Articular chondrocyte of knee joint (primary cell): Measurements from ENCODE around the gene PPP1CA. TPM values are rescaled to one million over a fixed set of nuclear protein-coding genes. Genes with fewer than 3 reads are reported as not detected.

ENCODE experiments used
- small RNA-seq: library from RNA; depleted of rRNA; stranded (forward); fragments of <200 nt; gene quantifications from one replicate; pipeline ENCODE3, GENCODE V24; 2012
- total RNA-seq: library from RNA; depleted of rRNA; stranded (reverse); fragments of >200 nt; gene quantifications from 2 replicates; pipeline ENCODE4 v1.2.3, GENCODE V29; 2012

Gene PPP1CA
- 131 and 138 TPM in 2 replicates for total RNA-seq

DNA sequence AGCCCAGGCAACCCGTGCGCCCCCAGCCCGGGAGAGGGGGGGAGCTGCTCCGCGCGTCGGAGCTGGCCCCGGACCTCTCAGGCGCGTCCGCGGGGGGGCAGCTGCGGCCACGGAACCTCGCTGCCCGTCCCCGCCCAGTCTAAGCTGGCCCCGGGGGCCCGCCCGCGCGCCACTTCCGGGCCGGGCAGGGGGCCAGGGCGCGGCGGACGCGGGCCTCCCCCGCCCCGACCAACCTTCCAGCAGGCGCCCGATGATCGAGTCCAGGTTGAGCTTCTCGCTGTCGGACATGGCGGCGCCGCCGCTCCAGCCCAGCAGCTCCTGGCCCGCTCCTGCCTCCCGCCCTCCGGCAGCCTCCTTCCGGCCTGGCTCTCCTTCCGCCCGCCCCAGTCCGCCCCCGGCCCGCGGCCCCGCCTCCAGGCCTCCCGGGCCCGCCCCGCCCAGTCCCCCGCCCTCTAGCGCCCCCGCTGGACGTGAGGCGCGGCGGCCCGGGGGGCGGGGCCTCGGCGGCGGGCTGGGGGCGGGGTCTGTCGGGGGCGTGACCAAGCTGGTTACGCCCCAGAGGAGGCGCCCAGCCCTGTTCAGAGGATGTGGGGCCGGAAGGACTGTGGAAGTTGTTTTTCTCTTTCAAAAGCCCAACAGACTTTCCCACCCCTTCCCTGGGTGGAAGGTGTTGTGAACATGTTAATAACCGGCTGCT lies at the start of gene PPP1CA:
Gene PPP1CA (minus strand): TSS at position 364 of the 697 bp plus-strand sequence. CDS start 76 bp downstream, at position 288.

DNA sequence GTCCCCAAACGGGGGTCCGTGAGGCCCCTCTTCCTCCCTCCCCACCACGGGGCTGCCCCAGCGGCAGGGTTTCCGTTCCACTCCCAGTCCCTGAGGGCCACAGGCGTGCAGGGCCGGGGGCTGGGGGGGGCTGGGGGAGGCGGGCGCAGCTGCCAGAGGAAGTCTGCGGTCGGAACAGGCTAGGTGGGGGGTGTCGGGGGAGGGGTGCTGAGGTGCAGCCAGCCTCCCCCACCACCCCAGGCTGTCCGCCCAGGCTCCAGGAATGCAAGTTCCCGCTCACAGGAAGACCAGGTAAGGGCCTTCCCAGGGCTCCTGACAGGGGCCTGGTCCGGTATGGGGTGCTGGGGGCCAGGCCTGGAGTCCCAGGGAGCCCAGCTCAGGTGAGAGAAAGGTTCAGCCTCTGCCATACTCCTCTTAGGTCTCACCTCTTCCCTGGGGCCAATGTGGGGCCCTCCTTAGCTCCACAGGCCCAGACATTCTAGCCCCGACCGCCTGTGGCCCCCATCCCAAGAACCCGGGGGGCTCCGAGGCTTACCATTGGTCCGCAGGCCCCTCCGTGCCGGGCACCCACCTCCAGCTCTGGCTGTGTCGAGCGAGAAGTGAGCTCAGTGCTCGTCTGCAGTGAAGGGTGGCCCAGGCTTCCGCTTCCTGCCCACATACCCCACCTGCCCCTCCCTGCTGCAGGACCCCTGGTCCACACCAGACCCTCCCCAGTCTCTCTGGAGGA lies 35.6 kb upstream of the PPP1CA start, which contains the start of gene PTPRCAP:
Gene PTPRCAP (minus strand): TSS at position 601 of the 727 bp plus-strand sequence. CDS start 63 bp downstream, at position 538.

DNA sequence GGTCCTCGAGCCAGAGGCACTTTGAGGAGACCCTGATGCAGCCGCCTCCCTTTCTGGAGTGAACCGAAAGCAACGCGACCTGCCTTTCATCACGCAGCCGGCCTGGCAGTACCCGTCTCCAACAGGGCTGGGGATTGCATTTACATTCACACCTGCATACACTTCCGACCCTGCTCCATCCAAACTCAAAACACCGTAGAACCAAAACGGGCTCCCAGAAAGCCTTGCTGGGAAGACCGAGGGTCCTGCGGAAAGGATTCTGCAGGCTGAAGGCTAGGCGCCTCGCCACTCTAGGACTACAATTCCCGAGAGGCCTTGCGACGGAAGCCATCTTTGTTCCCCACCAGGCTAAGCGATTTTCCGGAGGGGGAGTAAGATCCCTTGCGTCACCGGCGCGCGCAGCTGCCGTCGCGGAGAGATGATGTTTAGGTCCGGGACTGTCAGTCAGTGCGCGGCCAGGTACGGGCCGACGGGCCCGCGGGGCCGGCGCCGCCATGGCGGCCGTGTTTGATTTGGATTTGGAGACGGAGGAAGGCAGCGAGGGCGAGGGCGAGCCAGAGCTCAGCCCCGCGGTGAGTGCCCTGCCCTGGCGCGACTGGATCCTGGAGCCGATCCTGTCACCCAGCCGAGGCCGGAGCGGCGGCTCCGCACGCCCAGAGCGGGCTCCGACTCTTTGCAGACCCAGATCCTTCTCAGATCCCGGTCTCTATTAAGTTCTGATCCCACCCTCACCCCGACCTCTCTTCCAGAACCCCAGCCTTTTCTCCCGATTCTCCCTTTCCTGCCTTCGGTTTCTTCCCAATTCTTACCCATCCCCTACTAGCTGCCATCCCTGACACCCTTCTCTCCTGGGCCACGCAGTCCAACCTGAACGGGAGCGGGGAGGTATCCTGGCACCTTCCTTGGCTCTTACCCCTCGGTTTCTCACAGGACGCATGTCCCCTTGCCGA lies 26.7 kb upstream of the PPP1CA start, which contains the start of gene RPS6KB2:
Gene RPS6KB2 (plus strand): TSS at position 443 of the 950 bp plus-strand sequence. CDS start 52 bp downstream, at position 495.

GRCh38 chr11:67415501-67416304 lies 14.0 kb upstream of the PPP1CA start, which contains the start of gene CARNS1:
Gene CARNS1, plus strand, starts transcription at chr11:67415678. Its CDS starts 522 bp downstream, at chr11:67416200.

DNA sequence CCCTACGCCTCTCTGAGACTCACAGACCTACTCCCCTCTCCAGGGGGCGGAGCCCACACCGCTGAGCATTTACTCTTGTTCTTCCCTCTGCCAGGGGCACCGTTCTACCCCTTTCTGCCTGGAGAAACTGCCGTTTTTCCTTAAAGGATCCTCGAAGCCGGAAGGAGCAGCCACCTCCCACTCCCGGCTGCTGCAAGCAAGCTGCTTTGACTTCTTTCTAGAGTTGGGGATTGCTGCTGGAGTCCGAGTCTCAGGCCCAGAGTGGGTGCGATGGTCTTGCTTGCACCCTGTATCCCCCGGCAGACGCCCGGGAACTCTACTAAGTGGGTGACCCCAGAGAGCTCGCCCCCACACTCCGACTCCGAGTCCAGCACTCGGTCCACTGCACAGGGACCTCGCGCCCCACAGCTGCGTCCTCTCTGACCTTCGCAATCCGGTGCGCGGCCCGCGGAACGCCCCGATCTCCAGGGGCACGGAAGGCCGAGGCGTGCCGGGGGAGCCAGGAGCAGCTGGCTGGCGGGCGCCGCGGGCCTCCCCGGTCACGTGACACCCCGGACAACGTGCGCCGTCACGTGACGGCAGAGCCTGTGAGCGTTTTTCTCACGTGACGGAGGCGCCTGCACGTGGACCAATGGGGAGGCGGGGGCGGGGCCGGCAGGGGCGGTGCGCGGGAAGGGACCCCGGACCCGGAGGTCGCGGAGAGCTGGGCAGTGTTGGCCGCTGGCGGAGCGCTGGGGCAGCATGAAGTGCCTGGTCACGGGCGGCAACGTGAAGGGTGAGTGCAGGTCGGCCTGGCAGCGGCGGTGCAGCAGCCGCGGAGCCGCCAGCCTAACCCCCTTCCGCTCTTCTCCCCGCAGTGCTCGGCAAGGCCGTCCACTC lies 10.1 kb downstream of the PPP1CA start, which contains the start of gene RAD9A:
Gene RAD9A (plus strand): TSS at position 683 of the 879 bp plus-strand sequence. CDS start 59 bp downstream, at position 742.

DNA sequence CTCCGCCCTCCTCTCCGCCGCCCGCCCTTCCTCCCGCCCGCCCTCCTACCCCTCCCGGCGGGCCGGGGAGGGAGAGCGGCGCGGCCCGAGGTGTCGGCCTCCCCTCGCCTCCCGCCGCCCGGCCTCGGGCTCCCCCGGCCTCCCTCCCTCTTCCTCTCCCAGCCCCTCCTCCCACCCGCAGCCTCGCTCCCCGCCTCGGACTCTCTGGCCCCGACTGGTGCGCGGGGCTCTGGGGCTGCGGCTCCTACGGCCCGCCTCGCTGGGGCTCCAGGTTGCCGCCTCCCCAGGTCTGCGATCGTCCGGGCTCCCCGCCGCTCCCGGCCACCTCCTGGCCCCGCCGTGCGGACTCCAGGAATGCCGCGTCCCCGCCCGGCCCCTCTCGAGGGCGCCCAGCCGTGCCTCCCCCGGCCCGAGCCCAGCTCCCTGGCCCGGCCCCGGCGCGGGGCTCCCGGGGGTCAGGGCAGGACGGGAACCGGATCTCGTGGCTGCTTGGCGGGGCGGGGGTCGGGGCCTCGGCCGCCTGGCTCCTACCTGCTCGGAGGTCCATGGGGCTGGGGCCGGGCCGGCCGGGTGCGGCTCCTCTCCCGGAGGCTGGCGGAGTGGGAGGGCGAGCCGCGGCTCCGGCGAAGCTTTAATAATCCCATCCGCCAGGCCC lies 28.5 kb downstream of the PPP1CA start, which contains the start of gene CLCF1:
Gene CLCF1 (minus strand): TSS at position 606 of the 655 bp plus-strand sequence. CDS start 59 bp downstream, at position 547.

DNA sequence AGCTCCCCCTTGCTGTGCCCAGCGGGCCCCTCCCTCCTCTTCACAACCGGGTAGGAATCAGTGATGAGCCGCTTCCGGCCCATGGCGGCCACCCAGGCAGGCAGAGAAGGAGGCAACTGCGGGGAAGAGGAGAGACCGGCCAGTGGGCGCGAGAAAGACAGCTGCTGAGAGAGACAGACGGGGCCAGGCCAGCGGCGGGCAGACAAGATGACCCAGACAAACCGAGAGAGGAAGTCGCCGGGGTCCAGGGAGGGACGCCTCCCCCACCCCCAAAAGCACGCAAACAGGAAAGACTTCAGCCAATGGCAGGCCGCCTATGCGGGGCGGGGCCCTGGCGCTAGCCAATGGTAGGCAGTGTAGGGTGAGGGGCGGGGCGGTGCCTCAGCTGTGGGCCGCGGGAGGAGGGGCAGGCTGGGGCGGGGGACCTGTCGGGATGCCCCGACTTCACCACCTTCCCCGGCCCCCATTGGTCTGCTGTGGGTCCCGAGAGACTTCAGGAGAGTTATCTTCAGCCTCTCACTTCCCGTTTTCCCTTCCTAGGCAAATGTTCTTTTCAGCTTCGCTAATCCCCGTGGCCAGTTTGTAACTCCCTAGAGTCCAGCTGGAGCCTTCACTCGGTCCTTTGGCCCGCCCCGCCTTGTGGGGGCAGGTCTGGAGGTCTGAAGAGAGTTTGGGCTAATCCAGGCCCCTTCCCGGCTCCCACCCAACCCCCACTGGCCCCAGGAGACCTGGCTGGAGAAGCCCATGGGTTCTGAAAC lies 48.2 kb downstream of the PPP1CA start, which contains the start of gene POLD4:
Gene POLD4 (minus strand): TSS at position 230 of the 758 bp plus-strand sequence. CDS start 147 bp downstream, at position 83.

Small RNA genes lying within 50 kb of the gene (small RNA-seq; reads per million reads assigned to genes)
- not detected for gene RN7SKP239
- gene RNU6-1238P = not detected

Other genes starting within 250 kb of the PPP1CA start
- 16.9 and 19.1 TPM in 2 replicates for gene GRK2, start 135.4 kb downstream of the PPP1CA start, total RNA-seq
- 18.8 and 23.9 TPM in 2 replicates for gene ANKRD13D, start 112.6 kb downstream of the PPP1CA start, total RNA-seq
- 15.8 and 19.3 TPM in 2 replicates for gene SSH3, start 98.3 kb downstream of the PPP1CA start, total RNA-seq
- gene POLD4, start 48.3 kb downstream of the PPP1CA start, total RNA-seq = 41.8 and 49.8 TPM in 2 replicates
- 8.8 and 9.4 TPM in 2 replicates for gene CLCF1, start 28.3 kb downstream of the PPP1CA start, total RNA-seq
- gene RAD9A, start 9.9 kb downstream of the PPP1CA start, total RNA-seq = 5.5 and 6.4 TPM in 2 replicates
- gene TBC1D10C, start 2.2 kb upstream of the PPP1CA start, total RNA-seq = not detected in 2 replicates
- gene CARNS1, start 13.8 kb upstream of the PPP1CA start, total RNA-seq = 0.97 and 1.2 TPM in 2 replicates
- gene RPS6KB2, start 26.6 kb upstream of the PPP1CA start, total RNA-seq = 33.2 and 35.3 TPM in 2 replicates
- gene PTPRCAP, start 35.8 kb upstream of the PPP1CA start, total RNA-seq = 0.11 and 0.26 TPM in 2 replicates
- gene CORO1B, start 41.6 kb upstream of the PPP1CA start, total RNA-seq = 59.1 and 86.2 TPM in 2 replicates
- gene GPR152, start 50.9 kb upstream of the PPP1CA start, total RNA-seq = not detected in 2 replicates
- 0.11 TPM in 1 of 2 replicates, not detected in the other for gene CABP4, start 53.5 kb upstream of the PPP1CA start, total RNA-seq
- gene TMEM134, start 67.4 kb upstream of the PPP1CA start, total RNA-seq = 20.3 and 28.2 TPM in 2 replicates
- gene AIP, start 81.2 kb upstream of the PPP1CA start, total RNA-seq = 35.5 and 38.2 TPM in 2 replicates
- gene PITPNM1, start 103.5 kb upstream of the PPP1CA start, total RNA-seq = 15.5 and 17.0 TPM in 2 replicates
- gene CDK2AP2, start 106.3 kb upstream of the PPP1CA start, total RNA-seq = 13.6 and 13.7 TPM in 2 replicates
- not detected in 2 replicates for gene CABP2, start 121.6 kb upstream of the PPP1CA start, total RNA-seq
- 444 and 488 TPM in 2 replicates for gene GSTP1, start 182.0 kb upstream of the PPP1CA start, total RNA-seq
- gene NDUFV1, start 205.1 kb upstream of the PPP1CA start, total RNA-seq = 99.6 and 138 TPM in 2 replicates
- 2.9 and 5.8 TPM in 2 replicates for gene NUDT8, start 228.1 kb upstream of the PPP1CA start, total RNA-seq
- gene TBX10, start 237.9 kb upstream of the PPP1CA start, total RNA-seq = not detected in 2 replicates
- gene ACY3, start 248.9 kb upstream of the PPP1CA start, total RNA-seq = not detected in 2 replicates